ENCODE measurements around the gene RNF113A. TPM values are rescaled to one million over a fixed set of nuclear protein-coding genes. Genes with fewer than 3 reads are reported as not detected.

Gene RNF113A
- total and polyA plus RNA-seq, 2 of the 8 experiments (the other 6 are each of a cell fraction or from before 2014, with no cell fraction given): 10.3 to 14.2 TPM

- TF ChIP-seq CHD7 (IDR thresholded peaks at IDR 0.05; ENCODE audit: insufficient replicate concordance, low read length): no peak
- TF ChIP-seq ATF3 (IDR thresholded peaks at IDR 0.05; ENCODE audit: insufficient read depth, low read depth, low read length): no peak
- no peak for TF ChIP-seq BCL11A (IDR thresholded peaks at IDR 0.05; ENCODE audit: low read depth in 2 of 2, low read length in 2 of 2)
- no peak for TF ChIP-seq SP4 (IDR thresholded peaks at IDR 0.05; ENCODE audit: low read length)
- TF ChIP-seq, protein P1, sequence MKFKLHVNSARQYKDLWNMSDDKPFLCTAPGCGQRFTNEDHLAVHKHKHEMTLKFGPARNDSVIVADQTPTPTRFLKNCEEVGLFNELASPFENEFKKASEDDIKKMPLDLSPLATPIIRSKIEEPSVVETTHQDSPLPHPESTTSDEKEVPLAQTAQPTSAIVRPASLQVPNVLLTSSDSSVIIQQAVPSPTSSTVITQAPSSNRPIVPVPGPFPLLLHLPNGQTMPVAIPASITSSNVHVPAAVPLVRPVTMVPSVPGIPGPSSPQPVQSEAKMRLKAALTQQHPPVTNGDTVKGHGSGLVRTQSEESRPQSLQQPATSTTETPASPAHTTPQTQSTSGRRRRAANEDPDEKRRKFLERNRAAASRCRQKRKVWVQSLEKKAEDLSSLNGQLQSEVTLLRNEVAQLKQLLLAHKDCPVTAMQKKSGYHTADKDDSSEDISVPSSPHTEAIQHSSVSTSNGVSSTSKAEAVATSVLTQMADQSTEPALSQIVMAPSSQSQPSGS (IDR thresholded peaks at IDR 0.05; ENCODE audit: low read length): no peak
- no peak for TF ChIP-seq SP1 (IDR thresholded peaks at IDR 0.05; ENCODE audit: low read depth, low read length)
Measured at GRCh38 chrX:119899125-119899524, 27.6 kb upstream of the RNF113A start (continued).

Measured in H1 (cell line).